SK-N-SH (cell line): ENCODE results near the gene LST1.

Source experiments
- EP300 ChIP-seq, 2 experiments: IDR thresholded peaks; 2 replicates each; pipeline versions ENCODE4 v1.4.0 to v1.6.1; 2012; ENCODE audit warnings: borderline replicate concordance in 1 of 2, low read depth in 1 of 2, low read length in 1 of 2
- GABPA ChIP-seq: IDR thresholded peaks from 2 replicates; pipeline ENCODE4 v1.4.0; 2012; ENCODE audit warnings: low read depth, mild to moderate bottlenecking
- GATA2 ChIP-seq: sonication (generic); formaldehyde crosslinking; IDR thresholded peaks from 2 replicates; pipeline ENCODE4 v1.5.0; 2020; ENCODE audit warnings: mild to moderate bottlenecking, missing genetic modification reagents
- MEF2A ChIP-seq: IDR thresholded peaks from 2 replicates; pipeline ENCODE4 v1.4.0; 2012; ENCODE audit warnings: low read depth, borderline replicate concordance
- NRF1 ChIP-seq: IDR thresholded peaks from 2 replicates; pipeline ENCODE4 v1.6.1; 2012; ENCODE audit warnings: low read depth, mild to moderate bottlenecking, low read length
- RFX5 ChIP-seq: IDR thresholded peaks from 2 replicates; pipeline ENCODE4 v1.6.1; 2012; ENCODE audit warnings: mild to moderate bottlenecking, improper control_type of control experiment, low read length
- SMC3 ChIP-seq: IDR thresholded peaks from 2 replicates; pipeline ENCODE4 v1.6.1; 2012; ENCODE audit warnings: low read depth, low read length, improper control_type of control experiment
- TAF1 ChIP-seq: IDR thresholded peaks from 2 replicates; pipeline ENCODE4 v1.6.1; 2012; ENCODE audit warnings: low read depth, mild to moderate bottlenecking, low read length, moderate library complexity, borderline replicate concordance
- YY1 ChIP-seq: IDR thresholded peaks from 2 replicates; pipeline ENCODE4 v1.4.0; 2012; ENCODE audit warnings: low read depth, mild to moderate bottlenecking
- TF ChIP-seq, protein P1 (sequence below): fragments of 200-600 bp; sonication (generic); IDR thresholded peaks from 2 replicates; pipeline ENCODE4 v1.6.1; 2017; ENCODE audit warnings: antibody characterized with exemption, mild to moderate bottlenecking, moderate library complexity
- TF ChIP-seq, protein P2 (sequence below): IDR thresholded peaks from 2 replicates; pipeline ENCODE4; 2012

GRCh38 chr6:31560697-31561058, 25.4 kb upstream of the LST1 start:
- TF ChIP-seq YY1 (no peak), RFX5 (no peak), EP300 (IDR thresholded peaks at IDR 0.05; ENCODE audit: borderline replicate concordance in 1 of 2, low read depth in 1 of 2, low read length in 1 of 2) (no peak), SMC3 (no peak), MEF2A (no peak), TAF1 (no peak), GABPA (no peak), GATA2 (CRISPR knock-in tag) (no peak), NRF1 (no peak)
- TF ChIP-seq, protein P1, sequence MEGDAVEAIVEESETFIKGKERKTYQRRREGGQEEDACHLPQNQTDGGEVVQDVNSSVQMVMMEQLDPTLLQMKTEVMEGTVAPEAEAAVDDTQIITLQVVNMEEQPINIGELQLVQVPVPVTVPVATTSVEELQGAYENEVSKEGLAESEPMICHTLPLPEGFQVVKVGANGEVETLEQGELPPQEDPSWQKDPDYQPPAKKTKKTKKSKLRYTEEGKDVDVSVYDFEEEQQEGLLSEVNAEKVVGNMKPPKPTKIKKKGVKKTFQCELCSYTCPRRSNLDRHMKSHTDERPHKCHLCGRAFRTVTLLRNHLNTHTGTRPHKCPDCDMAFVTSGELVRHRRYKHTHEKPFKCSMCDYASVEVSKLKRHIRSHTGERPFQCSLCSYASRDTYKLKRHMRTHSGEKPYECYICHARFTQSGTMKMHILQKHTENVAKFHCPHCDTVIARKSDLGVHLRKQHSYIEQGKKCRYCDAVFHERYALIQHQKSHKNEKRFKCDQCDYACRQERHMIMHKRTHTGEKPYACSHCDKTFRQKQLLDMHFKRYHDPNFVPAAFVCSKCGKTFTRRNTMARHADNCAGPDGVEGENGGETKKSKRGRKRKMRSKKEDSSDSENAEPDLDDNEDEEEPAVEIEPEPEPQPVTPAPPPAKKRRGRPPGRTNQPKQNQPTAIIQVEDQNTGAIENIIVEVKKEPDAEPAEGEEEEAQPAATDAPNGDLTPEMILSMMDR: no peak
- TF ChIP-seq, protein P2, sequence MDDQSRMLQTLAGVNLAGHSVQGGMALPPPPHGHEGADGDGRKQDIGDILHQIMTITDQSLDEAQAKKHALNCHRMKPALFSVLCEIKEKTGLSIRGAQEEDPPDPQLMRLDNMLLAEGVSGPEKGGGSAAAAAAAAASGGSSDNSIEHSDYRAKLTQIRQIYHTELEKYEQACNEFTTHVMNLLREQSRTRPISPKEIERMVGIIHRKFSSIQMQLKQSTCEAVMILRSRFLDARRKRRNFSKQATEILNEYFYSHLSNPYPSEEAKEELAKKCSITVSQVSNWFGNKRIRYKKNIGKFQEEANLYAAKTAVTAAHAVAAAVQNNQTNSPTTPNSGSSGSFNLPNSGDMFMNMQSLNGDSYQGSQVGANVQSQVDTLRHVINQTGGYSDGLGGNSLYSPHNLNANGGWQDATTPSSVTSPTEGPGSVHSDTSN: no peak
